K562 (cell line): ENCODE results near the gene EMID1. TPM values are rescaled to one million over a fixed set of nuclear protein-coding genes. Genes with fewer than 3 reads are reported as not detected.

ENCODE experiments used
- ARID4B ChIP-seq: sonication (generic); formaldehyde crosslinking; IDR thresholded peaks from 2 replicates; pipeline ENCODE4 v1.8.0; 2022; ENCODE audit warnings: mild to moderate bottlenecking, missing genetic modification reagents
- ATF6 ChIP-seq: sonication (generic); formaldehyde crosslinking; IDR thresholded peaks from 2 replicates; pipeline ENCODE4 v1.4.0; 2020; ENCODE audit warnings: mild to moderate bottlenecking, missing genetic modification reagents
- CBX5 ChIP-seq: IDR thresholded peaks from 2 replicates; pipeline ENCODE4 v1.6.1; 2014; ENCODE audit warnings: low read depth, borderline replicate concordance
- DNMT1 ChIP-seq: fragments of 450-650 bp; IDR thresholded peaks from 2 replicates; pipeline ENCODE4 v1.6.1; 2016; ENCODE audit warnings: antibody characterized with exemption, mild to moderate bottlenecking
- ELK1 ChIP-seq: sonication (generic); formaldehyde crosslinking; IDR thresholded peaks from 2 replicates; pipeline ENCODE4 v1.8.1; 2022; ENCODE audit warnings: missing genetic modification reagents
- HEY1 ChIP-seq: fragments of 250-450 bp; sonication (Bioruptor Pico); IDR thresholded peaks from 2 replicates; pipeline ENCODE4 v1.5.0; 2020; ENCODE audit warnings: mild to moderate bottlenecking, moderate library complexity, borderline replicate concordance
- KDM4B ChIP-seq, 2 experiments: fragments of 450-650 bp in 1 of 2; sonication (generic) in 1 of 2; IDR thresholded peaks; 2 replicates each; pipeline ENCODE4 v1.6.1; 2016 to 2017; ENCODE audit warnings: borderline replicate concordance in 2 of 2, antibody characterized with exemption in 1 of 2, low read depth in 1 of 2, mild to moderate bottlenecking in 1 of 2
- PREB ChIP-seq: sonication (generic); formaldehyde crosslinking; IDR thresholded peaks from 2 replicates; pipeline ENCODE4 v1.8.1; 2023; ENCODE audit warnings: mild to moderate bottlenecking, missing genetic modification reagents
- SRSF3 ChIP-seq: fragments of 200-400 bp; formaldehyde crosslinking; IDR thresholded peaks from 2 replicates; pipeline ENCODE4 v1.6.1; 2016; ENCODE audit warnings: mild to moderate bottlenecking, low read length, moderate library complexity; ENCODE audit not compliant: insufficient read depth
- TCF7L2 ChIP-seq: fragments of 150-350 bp; IDR thresholded peaks from 2 replicates; pipeline ENCODE4 v1.6.1; 2016; ENCODE audit warnings: low read depth, mild to moderate bottlenecking, low read length, moderate library complexity
- ZNF133 ChIP-seq: fragments of 250-450 bp; sonication (Bioruptor Pico); IDR thresholded peaks from 2 replicates; pipeline ENCODE4 v1.4.0; 2020; ENCODE audit warnings: mild to moderate bottlenecking
- ZNF445 ChIP-seq: fragments of 250-450 bp; sonication (Bioruptor Pico); IDR thresholded peaks from 2 replicates; pipeline ENCODE4 v1.4.0; 2020; ENCODE audit warnings: low read depth, mild to moderate bottlenecking, moderate library complexity
- ZNF639 ChIP-seq, 2 experiments: fragments of 200-800 bp in 1 of 2; sonication (Bioruptor generic) in 1 of 2; sonication (generic) in 1 of 2; formaldehyde crosslinking in 1 of 2; IDR thresholded peaks in 1 of 2; conservative IDR thresholded peaks in 1 of 2; 2 replicates each; pipeline versions ENCODE4 v1.5.0 to v1.6.1; 2016 to 2020; ENCODE audit warnings: missing compliant biosample characterization in 1 of 2, missing genetic modification characterization in 1 of 2, missing genetic modification reagents in 1 of 2
- polyA plus RNA-seq, 8 experiments: library from polyadenylated mRNA; depleted of rRNA in 4 of 8; stranded (reverse) in 5 of 8; unstranded in 3 of 8; fragments of >200 nt; fragmentation: Nextera tagmentation in 2 of 8; fragmentation: Illumina TruSeq in 1 of 8; extraction: Ambion mirVana in 2 of 8; extraction: Trizol in 1 of 8; gene quantifications; 2 replicates each; pipeline versions ENCODE4 v1.2.1 to v1.2.3, GENCODE V29; 2011 to 2014; ENCODE audit warnings: inconsistent platforms in 1 of 8, missing spikeins in 1 of 8
- total RNA-seq, 7 experiments: library from RNA; depleted of rRNA in 6 of 7; stranded (reverse); fragments of >200 nt in 6 of 7; fragmentation: Illumina TruSeq in 2 of 7; extraction: Trizol in 2 of 7; gene quantifications; 2 replicates each; pipeline versions ENCODE4 v1.2.1 to v1.2.3, GENCODE V29; 2011 to 2021; ENCODE audit warnings: low replicate concordance in 1 of 7

Gene EMID1
- total and polyA plus RNA-seq, 9 of the 15 experiments (the other 6 are each of a cell fraction or from before 2014, with no cell fraction given): 0.15 to 7.2 (median 2.7) TPM

GRCh38 chr22:29267858-29268510 is 62.3 kb downstream of the EMID1 start, which contains the start of the genes EWSR1 and RHBDD3 (continued):
- 0 out of 2 replicates have a peak, but pooled peaks have one; percentile 18 for TF ChIP-seq ATF6 (CRISPR knock-in tag)
- peak; percentile 37 for TF ChIP-seq ARID4B (CRISPR knock-in tag)
- no peak for TF ChIP-seq ELK1 (CRISPR knock-in tag)
- TF ChIP-seq CBX5: no peak
- peak; percentile 93 for TF ChIP-seq TCF7L2
- TF ChIP-seq DNMT1: no peak
- TF ChIP-seq ZNF639 (CRISPR knock-in tag; conservative IDR thresholded peaks at IDR 0.05 in 1 of 2, IDR thresholded peaks at IDR 0.05 in 1 of 2): peak in 1 of 2 experiments; percentile 52; a peak in 1 of 4 replicates
- TF ChIP-seq KDM4B (IDR thresholded peaks at IDR 0.05; ENCODE audit: borderline replicate concordance in 2 of 2, low read depth in 1 of 2): 0 out of 4 replicates have a peak, but pooled peaks of 1 of the 2 experiments have one; percentile 53
- TF ChIP-seq PREB (CRISPR knock-in tag): no peak
- TF ChIP-seq SRSF3: no peak
- TF ChIP-seq HEY1 (CRISPR knock-in tag): no peak
- TF ChIP-seq ZNF445 (CRISPR knock-in tag): no peak
- no peak for TF ChIP-seq ZNF133 (CRISPR knock-in tag)
